Measurements from ENCODE around the gene CRMP1.
"Not testable (repeated sequence)": the region's sequence is repeated elsewhere in the genome, so short reads cannot be mapped to it uniquely, and the experiment has no call there.

CRMP1 gene

GRCh38 chr4:5822619-5823018 is 70.3 kb downstream of the CRMP1 start:
- DNase-seq (ENCODE audit: low spot score): no peak

GRCh38 chr4:5821665-5822358 is 71.1 kb downstream of the CRMP1 start:
- DNase-seq (ENCODE audit: low spot score): no peak

- no peak for DNase-seq (ENCODE audit: low spot score)
Observed at GRCh38 chr4:5816851-5817375, 76.0 kb downstream of the CRMP1 start.

- no peak for DNase-seq (ENCODE audit: low spot score)
Observed at GRCh38 chr4:5816101-5816500, 76.8 kb downstream of the CRMP1 start.

GRCh38 chr4:5815641-5816040 is 77.2 kb downstream of the CRMP1 start:
- DNase-seq (ENCODE audit: low spot score): no peak

GRCh38 chr4:5814421-5814820 is 78.5 kb downstream of the CRMP1 start:
- no peak for DNase-seq (ENCODE audit: low spot score)

GRCh38 chr4:5813882-5814255 is 79.0 kb downstream of the CRMP1 start:
- no peak for DNase-seq (ENCODE audit: low spot score)

- DNase-seq (ENCODE audit: low spot score): peak; percentile 79
Observed at GRCh38 chr4:5812506-5813229, 80.2 kb downstream of the CRMP1 start.

GRCh38 chr4:5812057-5812456 is 80.8 kb downstream of the CRMP1 start:
- DNase-seq (ENCODE audit: low spot score): not testable (repeated sequence)

- no peak for DNase-seq (ENCODE audit: low spot score)
Observed at GRCh38 chr4:5810770-5811430, 82.0 kb downstream of the CRMP1 start.

- no peak for DNase-seq (ENCODE audit: low spot score)
Observed at GRCh38 chr4:5810151-5810550, 82.7 kb downstream of the CRMP1 start.

- no peak for DNase-seq (ENCODE audit: low spot score)
Observed at GRCh38 chr4:5809216-5809776, 83.6 kb downstream of the CRMP1 start.

GRCh38 chr4:5808081-5808741 is 84.7 kb downstream of the CRMP1 start:
- DNase-seq (ENCODE audit: low spot score): no peak

- no peak for DNase-seq (ENCODE audit: low spot score)
Observed at GRCh38 chr4:5805270-5805669, 87.6 kb downstream of the CRMP1 start.

- peak; percentile 9 for DNase-seq (ENCODE audit: low spot score)
Observed at GRCh38 chr4:5804656-5805055, 88.2 kb downstream of the CRMP1 start.

- no peak for DNase-seq (ENCODE audit: low spot score)
Observed at GRCh38 chr4:5802565-5802964, 90.3 kb downstream of the CRMP1 start.

GRCh38 chr4:5801696-5802095 is 91.2 kb downstream of the CRMP1 start:
- no peak for DNase-seq (ENCODE audit: low spot score)

GRCh38 chr4:5800496-5800895 is 92.4 kb downstream of the CRMP1 start:
- no peak for DNase-seq (ENCODE audit: low spot score)

GRCh38 chr4:5799406-5799805 is 93.5 kb downstream of the CRMP1 start:
- no peak for DNase-seq (ENCODE audit: low spot score)

GRCh38 chr4:5798946-5799345 is 93.9 kb downstream of the CRMP1 start:
- no peak for DNase-seq (ENCODE audit: low spot score)

GRCh38 chr4:5798462-5798861 is 94.4 kb downstream of the CRMP1 start:
- DNase-seq (ENCODE audit: low spot score): no peak

GRCh38 chr4:5797866-5798265 is 95.0 kb downstream of the CRMP1 start:
- no peak for DNase-seq (ENCODE audit: low spot score)

Data from NAMALWA (cell line).